ENCODE measurements around the gene GJC1. TPM values are rescaled to one million over a fixed set of nuclear protein-coding genes. Genes with fewer than 3 reads are reported as not detected.

Gene GJC1
- 59.1 TPM for polyA plus RNA-seq (2013, experiment 1 of 2)
- polyA plus RNA-seq (2013, experiment 2 of 2): 60.9 TPM

- under 1% methylated on average over 123 of the region's 123 CpGs for WGBS
- H3K9me3 ChIP-seq (ENCODE audit: insufficient read depth, low read depth, low read length): no peaks in the 10 kb centered on the region
- H3K27ac ChIP-seq (ENCODE audit: low read depth, low read length): peak within 1 kb of the TSS; percentile 93
- peak within 1 kb of the TSS; percentile 99 for H3K4me3 ChIP-seq (ENCODE audit: low read length)
- H3K36me3 ChIP-seq (ENCODE audit: insufficient read depth, low read length): 0 out of 2 replicates have a peak, but pooled peaks cover 3% of the 10 kb centered on the region
- peaks cover 30% of the 10 kb centered on the region for H3K4me1 ChIP-seq (ENCODE audit: insufficient read depth, low read length)
- H3K9ac ChIP-seq (ENCODE audit: low read depth, low read length): peak within 1 kb of the TSS; percentile 99
- H3K27me3 ChIP-seq (ENCODE audit: insufficient read depth, low read length): no peaks in the 10 kb centered on the region
These were observed at the start of gene GJC1 for GRCh38 chr17:44829523-44830358. TSS of gene GJC1 (minus strand) at chr17:44830287. CDS start at chr17:44805817, 24,470 bp downstream.

DNA sequence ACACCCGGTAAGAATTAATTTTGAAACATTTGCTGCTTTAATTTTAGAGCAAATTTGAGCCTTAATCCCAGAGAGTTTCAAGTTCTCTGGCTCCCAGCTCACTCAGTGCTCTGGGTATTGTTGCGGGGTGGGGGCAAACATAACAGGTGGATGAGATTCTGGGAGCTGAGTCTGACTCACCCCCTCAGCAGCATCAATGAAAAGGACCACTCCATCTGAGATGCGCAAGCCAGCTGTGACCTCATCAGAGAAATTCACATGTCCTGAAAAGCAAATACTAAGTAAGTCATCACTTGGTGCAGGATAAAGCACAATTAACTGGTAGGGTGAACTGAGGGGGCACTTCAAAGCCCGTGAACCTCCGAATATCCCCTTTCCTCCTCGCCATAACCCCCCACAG is 49.3 kb upstream of the GJC1 start:
- 93% methylated on average over 6 of the region's 6 CpGs for WGBS
- H3K27ac ChIP-seq (ENCODE audit: low read depth, low read length): no peak overlapping the region
- H3K36me3 ChIP-seq (ENCODE audit: insufficient read depth, low read length): peaks cover 91% of the 10 kb centered on the region
- H3K4me1 ChIP-seq (ENCODE audit: insufficient read depth, low read length): no peaks in the 10 kb centered on the region
- no peaks in the 10 kb centered on the region for H3K27me3 ChIP-seq (ENCODE audit: insufficient read depth, low read length)
- no peaks in the 10 kb centered on the region for H3K9me3 ChIP-seq (ENCODE audit: insufficient read depth, low read depth, low read length)
- H3K4me3 ChIP-seq (ENCODE audit: low read length): no peak overlapping the region
- H3K9ac ChIP-seq (ENCODE audit: low read depth, low read length): no peak overlapping the region

DNA sequence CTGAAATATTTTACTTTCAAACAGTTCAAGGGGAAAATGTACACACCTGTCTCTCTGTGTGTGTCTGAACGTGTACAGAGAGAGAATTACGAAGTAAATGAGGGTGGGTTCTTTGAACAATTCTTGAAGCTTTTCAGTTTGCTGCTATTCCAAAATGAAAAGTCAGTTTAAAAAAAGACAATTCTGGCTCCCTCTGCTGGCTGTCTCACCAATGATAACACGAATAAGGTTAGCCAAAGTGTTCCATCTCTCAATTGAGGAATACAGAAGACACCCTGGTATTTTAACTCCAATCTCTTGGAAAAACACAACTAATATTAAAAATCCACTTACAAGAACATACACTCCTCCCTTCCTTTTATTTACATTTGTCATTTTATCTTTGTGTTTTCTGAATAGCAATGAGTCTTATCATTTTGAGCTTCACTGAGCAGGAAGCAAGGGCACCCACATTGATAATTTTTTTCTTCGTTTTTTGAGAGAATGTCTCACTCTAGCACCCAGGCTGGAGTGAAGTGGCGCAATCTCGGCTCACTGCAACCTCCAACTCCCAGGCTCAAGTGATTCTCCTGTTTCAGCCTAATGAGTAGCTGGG is 48.6 kb upstream of the GJC1 start:
- Histone ChIP-seq H3K9ac (ENCODE audit: low read depth, low read length) (no peak overlapping the region), H3K27me3 (ENCODE audit: insufficient read depth, low read length) (no peaks in the 10 kb centered on the region), H3K27ac (ENCODE audit: low read depth, low read length) (no peak overlapping the region), H3K9me3 (ENCODE audit: insufficient read depth, low read depth, low read length) (no peaks in the 10 kb centered on the region), H3K36me3 (ENCODE audit: insufficient read depth, low read length) (peaks cover 90% of the 10 kb centered on the region), H3K4me3 (ENCODE audit: low read length) (no peak overlapping the region), H3K4me1 (ENCODE audit: insufficient read depth, low read length) (no peaks in the 10 kb centered on the region)
- WGBS: 83% methylated on average over 6 of the region's 6 CpGs

DNA sequence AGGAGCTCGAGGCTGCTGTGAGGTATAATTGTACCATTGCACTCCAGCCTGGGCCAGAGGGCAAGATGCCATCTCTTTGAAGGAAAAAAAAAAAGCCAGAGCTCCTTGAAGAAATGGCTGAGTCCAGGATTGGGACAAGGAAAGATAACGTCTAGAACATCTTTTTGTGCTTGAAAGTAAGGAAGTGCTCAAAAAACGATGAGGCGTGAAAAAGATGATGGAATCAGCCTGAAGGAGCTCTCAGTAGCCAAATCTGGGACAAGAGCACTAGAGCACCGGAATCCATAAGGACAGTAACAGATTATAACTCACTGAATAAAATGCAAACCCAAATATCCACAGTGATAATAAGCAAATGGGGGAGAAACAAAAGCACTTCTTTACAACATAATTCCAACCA is 47.0 kb upstream of the GJC1 start:
- Histone ChIP-seq H3K4me3 (ENCODE audit: low read length) (no peak overlapping the region), H3K27me3 (ENCODE audit: insufficient read depth, low read length) (no peaks in the 10 kb centered on the region), H3K27ac (ENCODE audit: low read depth, low read length) (no peak overlapping the region), H3K36me3 (ENCODE audit: insufficient read depth, low read length) (peaks cover 88% of the 10 kb centered on the region), H3K9me3 (ENCODE audit: insufficient read depth, low read depth, low read length) (no peaks in the 10 kb centered on the region), H3K9ac (ENCODE audit: low read depth, low read length) (no peak overlapping the region), H3K4me1 (ENCODE audit: insufficient read depth, low read length) (no peaks in the 10 kb centered on the region)
- 90% methylated on average over 5 of the region's 5 CpGs for WGBS

- Histone ChIP-seq H3K4me3 (ENCODE audit: low read length) (no peak overlapping the region), H3K9ac (ENCODE audit: low read depth, low read length) (no peak overlapping the region), H3K27ac (ENCODE audit: low read depth, low read length) (no peak overlapping the region), H3K9me3 (ENCODE audit: insufficient read depth, low read depth, low read length) (no peaks in the 10 kb centered on the region), H3K27me3 (ENCODE audit: insufficient read depth, low read length) (no peaks in the 10 kb centered on the region), H3K4me1 (ENCODE audit: insufficient read depth, low read length) (no peaks in the 10 kb centered on the region), H3K36me3 (ENCODE audit: insufficient read depth, low read length) (peaks cover 86% of the 10 kb centered on the region)
- WGBS: 96% methylated on average over 6 of the region's 6 CpGs
These were observed 45.7 kb upstream of the GJC1 start for GRCh38 chr17:44875761-44876160.

- Histone ChIP-seq H3K27ac (ENCODE audit: low read depth, low read length) (no peak overlapping the region), H3K4me3 (ENCODE audit: low read length) (no peak overlapping the region), H3K36me3 (ENCODE audit: insufficient read depth, low read length) (peaks cover 87% of the 10 kb centered on the region), H3K9ac (ENCODE audit: low read depth, low read length) (no peak overlapping the region), H3K4me1 (ENCODE audit: insufficient read depth, low read length) (no peaks in the 10 kb centered on the region), H3K27me3 (ENCODE audit: insufficient read depth, low read length) (no peaks in the 10 kb centered on the region), H3K9me3 (ENCODE audit: insufficient read depth, low read depth, low read length) (no peaks in the 10 kb centered on the region)
- 93% methylated on average over 9 of the region's 9 CpGs for WGBS
These were observed 42.2 kb upstream of the GJC1 start for GRCh38 chr17:44872131-44872768.

DNA sequence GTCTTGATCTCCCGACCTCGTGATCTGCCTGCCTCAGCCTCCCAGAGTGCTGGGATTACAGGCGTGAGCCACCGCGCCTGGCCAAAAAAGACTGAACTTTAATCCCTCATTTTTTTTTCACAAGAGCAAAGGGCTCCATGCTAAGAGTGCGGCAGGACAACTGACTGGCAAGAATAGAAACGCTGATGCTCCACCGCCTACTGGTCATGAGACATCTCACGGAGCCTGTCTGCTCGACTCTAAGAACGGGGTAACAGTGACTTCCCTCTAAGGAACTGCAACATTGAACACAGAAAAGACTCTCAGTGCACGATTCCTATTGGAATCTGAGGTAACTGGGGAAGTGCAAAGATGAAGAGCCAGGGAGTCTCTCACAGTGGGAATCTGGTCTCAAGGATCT is 41.5 kb upstream of the GJC1 start:
- no peaks in the 10 kb centered on the region for H3K4me1 ChIP-seq (ENCODE audit: insufficient read depth, low read length)
- no peaks in the 10 kb centered on the region for H3K27me3 ChIP-seq (ENCODE audit: insufficient read depth, low read length)
- 95% methylated on average over 12 of the region's 12 CpGs for WGBS
- H3K36me3 ChIP-seq (ENCODE audit: insufficient read depth, low read length): peaks cover 87% of the 10 kb centered on the region
- no peak overlapping the region for H3K4me3 ChIP-seq (ENCODE audit: low read length)
- no peak overlapping the region for H3K9ac ChIP-seq (ENCODE audit: low read depth, low read length)
- H3K27ac ChIP-seq (ENCODE audit: low read depth, low read length): no peak overlapping the region
- no peaks in the 10 kb centered on the region for H3K9me3 ChIP-seq (ENCODE audit: insufficient read depth, low read depth, low read length)

DNA sequence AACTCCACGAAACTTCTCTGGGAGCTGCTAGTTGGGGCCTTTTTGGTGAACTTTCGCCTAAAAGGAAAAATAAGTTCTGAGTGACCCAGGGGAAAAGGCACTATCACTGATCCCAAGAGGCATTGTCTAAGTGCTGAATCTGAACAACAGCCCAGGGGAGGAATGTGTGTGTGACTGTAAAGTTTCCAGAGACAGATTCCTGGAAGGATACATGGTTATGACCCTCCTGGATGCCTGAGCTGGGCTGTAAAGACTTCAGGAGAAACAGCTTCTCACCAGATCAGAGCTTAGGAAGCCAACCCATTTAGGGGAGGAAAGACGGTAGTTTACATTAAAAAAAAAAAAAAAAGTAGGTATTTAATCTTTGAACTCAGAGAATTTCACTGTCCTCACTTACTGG is 37.8 kb upstream of the GJC1 start:
- Histone ChIP-seq H3K27ac (ENCODE audit: low read depth, low read length) (no peak overlapping the region), H3K9ac (ENCODE audit: low read depth, low read length) (no peak overlapping the region), H3K4me3 (ENCODE audit: low read length) (no peak overlapping the region), H3K27me3 (ENCODE audit: insufficient read depth, low read length) (no peaks in the 10 kb centered on the region), H3K4me1 (ENCODE audit: insufficient read depth, low read length) (no peaks in the 10 kb centered on the region), H3K36me3 (ENCODE audit: insufficient read depth, low read length) (peaks cover 84% of the 10 kb centered on the region), H3K9me3 (ENCODE audit: insufficient read depth, low read depth, low read length) (no peaks in the 10 kb centered on the region)
- WGBS: 93% methylated on average over 2 of the region's 3 CpGs

DNA sequence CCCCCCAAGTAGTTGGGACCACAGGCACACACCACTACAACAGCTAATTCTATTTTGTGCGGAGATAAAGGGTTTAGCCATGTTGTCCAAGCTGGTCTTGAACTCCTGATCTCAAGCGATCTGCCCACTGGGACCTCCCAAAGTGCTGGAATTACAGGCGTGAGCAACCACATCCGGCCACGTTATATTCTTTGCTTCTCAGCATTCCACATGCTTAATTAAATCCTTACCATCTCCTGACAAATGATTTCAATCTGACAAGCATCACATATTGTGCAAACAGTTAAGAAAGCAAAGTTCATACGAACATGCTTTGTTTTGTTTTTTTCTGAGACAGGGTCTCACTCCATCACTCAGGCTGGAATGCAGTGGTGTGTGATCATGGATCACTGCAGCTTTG is 35.8 kb upstream of the GJC1 start:
- Histone ChIP-seq H3K27ac (ENCODE audit: low read depth, low read length) (no peak overlapping the region), H3K36me3 (ENCODE audit: insufficient read depth, low read length) (peaks cover 81% of the 10 kb centered on the region), H3K4me1 (ENCODE audit: insufficient read depth, low read length) (no peaks in the 10 kb centered on the region), H3K27me3 (ENCODE audit: insufficient read depth, low read length) (no peaks in the 10 kb centered on the region), H3K4me3 (ENCODE audit: low read length) (no peak overlapping the region), H3K9me3 (ENCODE audit: insufficient read depth, low read depth, low read length) (no peaks in the 10 kb centered on the region), H3K9ac (ENCODE audit: low read depth, low read length) (no peak overlapping the region)
- 94% methylated on average over 6 of the region's 6 CpGs for WGBS

GRCh38 chr17:44865231-44865660 is 35.2 kb upstream of the GJC1 start:
- Histone ChIP-seq H3K36me3 (ENCODE audit: insufficient read depth, low read length) (peaks cover 83% of the 10 kb centered on the region), H3K27me3 (ENCODE audit: insufficient read depth, low read length) (no peaks in the 10 kb centered on the region), H3K4me3 (ENCODE audit: low read length) (no peak overlapping the region), H3K9me3 (ENCODE audit: insufficient read depth, low read depth, low read length) (no peaks in the 10 kb centered on the region), H3K27ac (ENCODE audit: low read depth, low read length) (no peak overlapping the region), H3K9ac (ENCODE audit: low read depth, low read length) (no peak overlapping the region), H3K4me1 (ENCODE audit: insufficient read depth, low read length) (no peaks in the 10 kb centered on the region)
- no CpG with 5 or more reads among the region's 1 CpG for WGBS

GRCh38 chr17:44864831-44865230 is 34.7 kb upstream of the GJC1 start:
- no peak overlapping the region for H3K4me3 ChIP-seq (ENCODE audit: low read length)
- H3K27me3 ChIP-seq (ENCODE audit: insufficient read depth, low read length): no peaks in the 10 kb centered on the region
- H3K9ac ChIP-seq (ENCODE audit: low read depth, low read length): no peak overlapping the region
- no peaks in the 10 kb centered on the region for H3K9me3 ChIP-seq (ENCODE audit: insufficient read depth, low read depth, low read length)
- peaks cover 83% of the 10 kb centered on the region for H3K36me3 ChIP-seq (ENCODE audit: insufficient read depth, low read length)
- H3K4me1 ChIP-seq (ENCODE audit: insufficient read depth, low read length): no peaks in the 10 kb centered on the region
- WGBS: 87% methylated on average over 10 of the region's 10 CpGs
- H3K27ac ChIP-seq (ENCODE audit: low read depth, low read length): no peak overlapping the region

Data from HUES64 (cell line).